ENCODE measurements around the gene NUDT5. TPM values are rescaled to one million over a fixed set of nuclear protein-coding genes. Genes with fewer than 3 reads are reported as not detected.
"Not testable (repeated sequence)": the region's sequence is repeated elsewhere in the genome, so short reads cannot be mapped to it uniquely, and the experiment has no call there.

NUDT5 gene
- total and polyA plus RNA-seq, 5 experiments from 2014 or later, result 45.0 to 55.7 (median 50.7) TPM

DNA sequence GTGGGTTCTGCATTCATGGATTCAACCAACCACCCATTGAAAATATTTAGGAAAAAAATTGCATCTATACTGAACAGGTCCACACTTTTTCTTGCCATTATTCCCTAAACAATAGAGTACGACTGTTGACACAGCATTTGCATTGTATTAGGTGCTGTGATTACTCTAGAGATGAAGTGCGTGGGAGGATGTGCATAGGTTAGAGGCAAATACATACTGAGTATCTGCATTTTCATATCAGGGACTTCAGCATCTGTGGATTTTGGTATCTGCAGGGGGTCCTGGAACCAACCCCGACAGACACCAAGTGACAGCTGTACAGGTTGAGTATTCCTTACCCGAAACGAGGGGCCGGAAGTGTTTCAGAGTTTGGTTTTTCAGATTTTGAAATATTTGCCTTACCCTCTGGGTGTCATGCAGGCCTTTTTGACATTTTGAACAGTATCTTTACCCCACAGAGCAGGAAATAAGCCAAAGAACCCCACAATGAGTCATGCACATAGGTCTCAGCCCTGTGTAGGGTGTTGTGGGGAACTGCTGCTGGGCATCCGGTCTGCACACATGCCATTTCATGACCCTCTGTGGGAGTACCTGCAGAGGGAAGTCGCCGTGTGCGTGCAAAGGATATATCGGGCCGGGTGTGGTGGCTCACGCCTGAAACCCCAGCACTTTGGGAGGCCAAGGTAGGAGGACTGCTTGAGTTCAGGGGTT lies 14.5 kb downstream of the NUDT5 start:
- Mint-ChIP-seq H3K4me1 (peaks cover 3 to 20% (median 16%) of the 10 kb centered on the region in 4 donors), H3K9me3 (no peaks in the 10 kb centered on the region), H3K27me3 (no peaks in the 10 kb centered on the region), H3K27ac (peak overlapping the region; percentile 76 to 95 (median 92)), H3K36me3 (peaks cover 0 to 67% (median 13%) of the 10 kb centered on the region in 3 donors), H3K4me3 (peak overlapping the region in 9 of 10 donors; percentile 26 to 57 (median 53))
- ATAC-seq (peak; percentile 99 to 100), DNase-seq (peak; percentile 19 to 87 (median 60))
- POLR2A ChIA-PET, result interaction anchor here (0.6 to 1.9 kb wide), 5 partner anchors 12 to 53 kb away, joined by 3 to 10 read pairs (median 4); partner anchors contain the start of genes CDC123 and NUDT5

- Mint-ChIP-seq H3K4me1 (peaks cover 3 to 18% (median 15%) of the 10 kb centered on the region in 4 donors), H3K27me3 (no peaks in the 10 kb centered on the region), H3K27ac (peak overlapping the region; percentile 76 to 95 (median 92)), H3K4me3 (peak overlapping the region in 2 of 10 donors; percentile 10 to 45), H3K9me3 (no peaks in the 10 kb centered on the region), H3K36me3 (peaks cover 0 to 62% (median 11%) of the 10 kb centered on the region in 3 donors)
- ATAC-seq (no peak), DNase-seq (no peak)
- POLR2A ChIA-PET, result interaction anchor here (1.0 to 2.1 kb wide), 3 partner anchors 15 to 50 kb away, joined by 3 to 10 read pairs (median 7); partner anchors contain the start of genes CDC123 and NUDT5
These were observed 15.3 kb downstream of the NUDT5 start for GRCh38 chr10:12180221-12180974.

GRCh38 chr10:12179606-12180170 lies 16.0 kb downstream of the NUDT5 start:
- Mint-ChIP-seq H3K4me3 (no peak overlapping the region), H3K9me3 (no peaks in the 10 kb centered on the region), H3K27ac (peak overlapping the region in 7 of 10 donors; percentile 14 to 84 (median 76)), H3K27me3 (no peaks in the 10 kb centered on the region), H3K36me3 (peaks cover 0 to 59% (median 9%) of the 10 kb centered on the region in 3 donors), H3K4me1 (peaks cover 3 to 18% (median 15%) of the 10 kb centered on the region in 4 donors)
- DNase-seq, result no peak
- POLR2A ChIA-PET, result interaction anchor here (2.1 kb wide), 1 partner anchor 16 kb away, joined by 7 read pairs; the partner anchor contains the start of genes CDC123 and NUDT5
- no peak for ATAC-seq

- Mint-ChIP-seq H3K36me3 (peaks cover 0 to 68% (median 13%) of the 10 kb centered on the region in 3 donors), H3K9me3 (no peaks in the 10 kb centered on the region), H3K27me3 (no peaks in the 10 kb centered on the region), H3K4me1 (peaks cover 3 to 18% (median 15%) of the 10 kb centered on the region in 4 donors), H3K4me3 (no peak overlapping the region), H3K27ac (peak overlapping the region in 1 of 10 donors; percentile 44)
- no peak for ATAC-seq
- DNase-seq, result no peak
- POLR2A ChIA-PET, result no interaction called here
These were observed 18.0 kb downstream of the NUDT5 start for GRCh38 chr10:12177642-12178041.

DNA sequence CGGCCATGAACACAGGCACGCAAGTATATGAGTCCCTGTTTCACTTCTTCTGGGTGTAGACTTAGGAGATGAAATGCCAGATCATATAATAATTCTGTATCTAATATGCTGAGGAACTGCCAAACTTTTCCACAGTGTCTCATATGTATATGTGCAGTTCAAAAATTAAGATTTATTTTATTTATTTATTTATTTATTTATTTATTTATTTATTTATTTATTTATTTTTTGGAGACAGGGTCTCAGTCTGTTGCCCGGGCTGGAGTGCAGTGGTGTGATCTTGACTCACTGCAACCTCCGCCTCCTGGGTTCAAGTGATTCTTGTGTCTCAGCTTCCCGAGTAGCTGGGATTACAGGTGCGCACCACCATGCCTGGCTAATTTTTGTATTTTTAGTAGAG lies 24.2 kb downstream of the NUDT5 start:
- DNase-seq, H3K4me3 Mint-ChIP-seq, POLR2A ChIA-PET, H3K27me3 Mint-ChIP-seq, H3K4me1 Mint-ChIP-seq, ATAC-seq, H3K9me3 Mint-ChIP-seq: not testable (repeated sequence)
- Mint-ChIP-seq H3K27ac (peak overlapping the region in 2 of 10 donors; percentile 11 to 25), H3K36me3 (peaks cover 0 to 84% (median 20%) of the 10 kb centered on the region in 3 donors)

GRCh38 chr10:12165999-12166775 lies 29.5 kb downstream of the NUDT5 start:
- H3K27me3 Mint-ChIP-seq, result no peaks in the 10 kb centered on the region
- peaks cover 0 to 2% (median 0%) of the 10 kb centered on the region in 4 donors for H3K4me1 Mint-ChIP-seq
- H3K27ac Mint-ChIP-seq, result peak overlapping the region in 2 of 10 donors; percentile 24 to 60
- POLR2A ChIA-PET, result interaction anchor here (1.1 kb wide), 1 partner anchor 124 kb away, joined by 3 read pairs; the partner anchor contains the start of gene UPF2
- H3K4me3 Mint-ChIP-seq, result no peak overlapping the region
- H3K36me3 Mint-ChIP-seq, result peaks cover 0 to 91% (median 12%) of the 10 kb centered on the region in 3 donors
- DNase-seq (no peak), ATAC-seq (no peak)
- no peaks in the 10 kb centered on the region for H3K9me3 Mint-ChIP-seq

GRCh38 chr10:12165036-12165435 lies 30.7 kb downstream of the NUDT5 start:
- ATAC-seq (no peak), DNase-seq (no peak)
- Mint-ChIP-seq H3K36me3 (peaks cover 0 to 88% (median 15%) of the 10 kb centered on the region in 3 donors), H3K4me3 (no peak overlapping the region), H3K4me1 (peaks cover 0 to 2% (median 0%) of the 10 kb centered on the region in 4 donors), H3K27me3 (no peaks in the 10 kb centered on the region), H3K27ac (peak overlapping the region in 9 of 10 donors; percentile 2 to 75 (median 44)), H3K9me3 (no peaks in the 10 kb centered on the region)
- POLR2A ChIA-PET, result no interaction called here

- peaks cover 0 to 84% (median 15%) of the 10 kb centered on the region in 3 donors for H3K36me3 Mint-ChIP-seq
- H3K27ac Mint-ChIP-seq, result peak overlapping the region in 4 of 10 donors; percentile 37 to 65 (median 54)
- POLR2A ChIA-PET, result no interaction called here
These were observed 31.6 kb downstream of the NUDT5 start for GRCh38 chr10:12164085-12164484.

DNA sequence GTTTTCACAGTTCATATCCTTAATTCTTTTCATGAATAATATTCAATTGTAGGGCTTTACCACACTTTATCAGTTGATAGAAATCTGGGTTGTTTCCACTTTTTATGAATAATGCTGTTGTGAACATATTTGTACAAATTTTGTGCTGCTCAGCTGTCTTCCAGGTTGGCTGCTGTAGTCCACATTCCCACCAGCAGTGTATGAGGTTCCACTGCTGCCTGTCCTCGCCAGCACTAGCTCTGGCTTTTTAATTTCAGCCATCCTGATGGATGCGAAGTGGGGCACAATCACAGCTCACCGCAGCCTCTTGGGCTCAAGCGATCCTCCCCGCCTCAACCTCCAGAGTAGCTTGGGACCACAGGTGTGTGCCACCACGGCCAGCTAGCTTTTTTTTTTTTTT lies 32.8 kb downstream of the NUDT5 start:
- peaks cover 0 to 2% (median 0%) of the 10 kb centered on the region in 4 donors for H3K4me1 Mint-ChIP-seq
- POLR2A ChIA-PET, result interaction anchor here (0.6 kb wide), 1 partner anchor 10 kb away, joined by 4 read pairs; no protein-coding TSS in a partner anchor
- H3K9me3 Mint-ChIP-seq, result no peaks in the 10 kb centered on the region
- ATAC-seq, result no peak
- no peak for DNase-seq
- no peaks in the 10 kb centered on the region for H3K27me3 Mint-ChIP-seq
- peaks cover 0 to 83% (median 15%) of the 10 kb centered on the region in 3 donors for H3K36me3 Mint-ChIP-seq
- H3K27ac Mint-ChIP-seq, result peak overlapping the region in 1 of 10 donors; percentile 78
- no peak overlapping the region for H3K4me3 Mint-ChIP-seq

More at GRCh38 chr10:12164085-12164484, 31.6 kb downstream of the NUDT5 start:
- Mint-ChIP-seq H3K9me3 (no peaks in the 10 kb centered on the region), H3K27me3 (no peaks in the 10 kb centered on the region), H3K4me3 (no peak overlapping the region), H3K4me1 (peaks cover 0 to 2% (median 0%) of the 10 kb centered on the region in 4 donors)
- DNase-seq (no peak), ATAC-seq (no peak)

DNA sequence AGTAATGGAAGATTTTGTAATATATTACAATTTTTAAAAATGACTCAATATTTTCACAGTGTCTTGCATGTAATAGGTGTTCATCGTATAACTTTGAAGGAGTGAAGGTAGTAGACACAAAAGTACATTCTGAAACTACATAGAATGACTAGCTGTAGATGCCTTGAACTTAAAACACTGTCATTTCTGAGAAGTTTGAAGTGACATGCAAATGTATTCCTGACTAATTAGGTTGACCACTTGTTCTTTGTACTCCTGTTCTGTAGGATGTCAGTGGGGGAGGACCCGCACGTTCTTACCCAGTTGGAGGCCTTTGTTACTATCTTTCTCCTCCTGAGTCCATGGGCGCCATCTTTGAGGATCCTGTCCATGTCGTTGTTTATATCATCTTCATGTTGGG lies 35.0 kb downstream of the NUDT5 start:
- H3K27me3 Mint-ChIP-seq, result no peaks in the 10 kb centered on the region
- ATAC-seq, result no peak
- no peak for DNase-seq
- no peaks in the 10 kb centered on the region for H3K9me3 Mint-ChIP-seq
- no peak overlapping the region for H3K4me3 Mint-ChIP-seq
- peaks cover 0 to 2% (median 0%) of the 10 kb centered on the region in 4 donors for H3K4me1 Mint-ChIP-seq
- POLR2A ChIA-PET, result no interaction called here
- H3K36me3 Mint-ChIP-seq, result peaks cover 0 to 83% (median 20%) of the 10 kb centered on the region in 3 donors
- H3K27ac Mint-ChIP-seq, result no peak overlapping the region

- no peaks in the 10 kb centered on the region for H3K9me3 Mint-ChIP-seq
- no peak overlapping the region for H3K4me3 Mint-ChIP-seq
- H3K27ac Mint-ChIP-seq, result no peak overlapping the region
- ATAC-seq (no peak), DNase-seq (no peak)
- peaks cover 0 to 2% (median under 1%) of the 10 kb centered on the region in 4 donors for H3K4me1 Mint-ChIP-seq
- H3K27me3 Mint-ChIP-seq, result no peaks in the 10 kb centered on the region
- POLR2A ChIA-PET, result interaction anchor here (0.9 kb wide), 1 partner anchor 9 kb away, joined by 5 read pairs; no protein-coding TSS in a partner anchor
- peaks cover 0 to 78% (median 16%) of the 10 kb centered on the region in 3 donors for H3K36me3 Mint-ChIP-seq
These were observed 37.6 kb downstream of the NUDT5 start for GRCh38 chr10:12158111-12158510.
